Neural cell (in vitro differentiated cells): ENCODE measurements around the gene CNTNAP2. TPM values are rescaled to one million over a fixed set of nuclear protein-coding genes. Genes with fewer than 3 reads are reported as not detected.

Experiments used
- H2AFZ ChIP-seq: fragments of 200-600, 300-800 bp; sonication (generic), shearing (Covaris generic); 2 replicates; pipeline ENCODE4 v1.6.0; 2014; ENCODE audit warnings: low read depth, mild to moderate bottlenecking, antibody characterized with exemption, low read length, moderate library complexity
- H3F3A ChIP-seq: fragments of 200-600 bp; shearing (Covaris generic); 2 replicates; pipeline ENCODE4 v1.6.1; 2016; ENCODE audit warnings: mild to moderate bottlenecking, moderate library complexity, mixed read lengths, antibody characterized with exemption, low read length; ENCODE audit not compliant: insufficient read depth, poor library complexity, severe bottlenecking
- H3K27ac ChIP-seq: fragments of 200-600, 300-800 bp; sonication (generic), shearing (Covaris generic); 2 replicates; pipeline ENCODE4 v1.5.1; 2014; ENCODE audit warnings: mild to moderate bottlenecking, low read length, moderate library complexity
- H3K27me3 ChIP-seq: fragments of 300-800, 200-600 bp; sonication (generic), shearing (Covaris generic); 2 replicates; pipeline ENCODE4 v1.6.0; 2014; ENCODE audit warnings: mild to moderate bottlenecking, low read depth, low read length, moderate library complexity; ENCODE audit not compliant: insufficient read depth
- H3K36me3 ChIP-seq: fragments of 300-800, 200-600 bp; sonication (generic), shearing (Covaris generic); 2 replicates; pipeline ENCODE4 v1.5.1; 2014; ENCODE audit warnings: mild to moderate bottlenecking, antibody characterized with exemption, low read length, moderate library complexity; ENCODE audit not compliant: insufficient read depth
- H3K4me2 ChIP-seq: fragments of 300-800, 200-600 bp; sonication (generic), shearing (Covaris generic); 2 replicates; pipeline ENCODE4 v1.6.0; 2014; ENCODE audit warnings: mild to moderate bottlenecking, low read length
- H3K4me3 ChIP-seq: fragments of 300-800, 200-600 bp; sonication (generic), shearing (Covaris generic); 2 replicates; pipeline ENCODE4 v1.5.1; 2014; ENCODE audit warnings: mild to moderate bottlenecking, low read length, moderate library complexity
- H3K79me2 ChIP-seq: fragments of 200-600 bp; shearing (Covaris generic); replicated peaks from 2 replicates; pipeline ENCODE4 v1.6.0; 2014; ENCODE audit warnings: mild to moderate bottlenecking, low read length, moderate library complexity; ENCODE audit not compliant: insufficient read depth
- H3K9ac ChIP-seq: fragments of 300-800, 200-600 bp; sonication (generic), shearing (Covaris generic); 2 replicates; pipeline ENCODE4 v1.6.1; 2016; ENCODE audit warnings: mild to moderate bottlenecking, low read length, mixed read lengths
- H3K9me2 ChIP-seq: fragments of 200-600 bp; shearing (Covaris generic); 2 replicates; pipeline ENCODE4 v1.6.1; 2016; ENCODE audit warnings: mild to moderate bottlenecking, low read length, mixed read lengths; ENCODE audit not compliant: insufficient read depth
- H3K9me3 ChIP-seq: fragments of 200-600, 300-800 bp; sonication (generic), shearing (Covaris generic); 2 replicates; pipeline ENCODE4 v1.6.1; 2016; ENCODE audit warnings: mild to moderate bottlenecking, mixed run types, low read length, moderate library complexity, mixed read lengths
- H4K20me1 ChIP-seq: fragments of 200-600 bp; shearing (Covaris generic); 2 replicates; pipeline ENCODE4 v1.6.1; 2016; ENCODE audit warnings: mild to moderate bottlenecking, mixed run types; ENCODE audit not compliant: insufficient read depth
- EP300 ChIP-seq: fragments of 450-650 bp; conservative IDR thresholded peaks from 2 replicates; pipeline ENCODE4 v1.6.1; 2014; ENCODE audit warnings: antibody characterized with exemption, mild to moderate bottlenecking, moderate library complexity; ENCODE audit not compliant: poor library complexity, severe bottlenecking
- EZH2 ChIP-seq: fragments of 200-600, 300-800 bp; shearing (Covaris generic), sonication (generic); IDR thresholded peaks from 2 replicates; pipeline ENCODE4 v1.6.1; 2014; ENCODE audit warnings: antibody characterized with exemption, low read length, borderline replicate concordance, mild to moderate bottlenecking; ENCODE audit not compliant: insufficient read depth, poor library complexity, severe bottlenecking
- MXI1 ChIP-seq: fragments of 450-650 bp; conservative IDR thresholded peaks from 2 replicates; pipeline ENCODE4 v1.6.1; 2014; ENCODE audit warnings: antibody characterized with exemption, mild to moderate bottlenecking; ENCODE audit not compliant: poor library complexity, severe bottlenecking
- POLR2AphosphoS5 ChIP-seq: IDR thresholded peaks from 2 replicates; pipeline ENCODE4 v1.6.1; 2012
- RAD21 ChIP-seq: fragments of 450-650 bp; conservative IDR thresholded peaks from 2 replicates; pipeline ENCODE4 v1.6.1; 2014; ENCODE audit warnings: antibody characterized with exemption, mild to moderate bottlenecking, moderate library complexity
- REST ChIP-seq: IDR thresholded peaks from 2 replicates; pipeline ENCODE4 v1.6.1; 2012; ENCODE audit warnings: borderline replicate concordance
- SMC3 ChIP-seq: fragments of 450-650 bp; conservative IDR thresholded peaks from 2 replicates; pipeline ENCODE4 v1.6.1; 2014; ENCODE audit warnings: antibody characterized with exemption, mild to moderate bottlenecking, moderate library complexity; ENCODE audit not compliant: poor library complexity
- TAF1 ChIP-seq: IDR thresholded peaks from 2 replicates; pipeline ENCODE4 v1.6.1; 2012; ENCODE audit warnings: low read depth
- polyA plus RNA-seq: library from polyadenylated mRNA; depleted of rRNA; stranded (reverse); fragments of >200 nt; gene quantifications from 2 replicates; pipeline ENCODE4 v1.2.3, GENCODE V29; 2014
- TF ChIP-seq, protein P1 (sequence below): fragments of 450-650 bp; IDR thresholded peaks from 2 replicates; pipeline ENCODE4 v1.5.1; 2014; ENCODE audit warnings: antibody characterized with exemption, mild to moderate bottlenecking, moderate library complexity; ENCODE audit not compliant: poor library complexity, severe bottlenecking

CNTNAP2 gene
- polyA plus RNA-seq, 1 donor from 2014 or later, result 276 TPM

DNA sequence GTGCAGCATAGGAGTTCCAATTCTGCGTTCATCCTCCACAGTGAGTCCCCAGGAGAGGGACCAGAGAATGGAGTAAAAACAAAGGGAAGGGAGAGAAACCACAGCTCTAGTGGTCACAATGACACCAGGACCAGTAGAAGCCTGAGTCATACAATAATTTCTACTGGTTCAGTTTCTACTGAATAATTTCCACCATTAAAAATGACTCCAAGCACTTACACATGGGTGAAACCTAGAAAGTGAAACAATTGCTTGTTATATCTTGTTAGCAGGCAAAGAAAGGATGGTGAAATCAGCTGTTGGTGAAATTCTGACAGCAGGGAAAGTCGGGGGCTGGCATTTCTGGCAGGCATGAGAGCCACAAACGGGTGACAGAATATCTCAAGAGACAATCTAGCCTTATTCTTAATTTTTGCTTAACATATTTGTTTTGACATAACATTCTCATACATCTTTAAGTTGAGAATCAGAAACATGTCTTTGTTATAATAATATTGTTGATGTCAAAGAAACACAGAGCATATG, 1408.2 kb downstream of the CNTNAP2 start:
- no peak overlapping the region for H3K9ac ChIP-seq

DNA sequence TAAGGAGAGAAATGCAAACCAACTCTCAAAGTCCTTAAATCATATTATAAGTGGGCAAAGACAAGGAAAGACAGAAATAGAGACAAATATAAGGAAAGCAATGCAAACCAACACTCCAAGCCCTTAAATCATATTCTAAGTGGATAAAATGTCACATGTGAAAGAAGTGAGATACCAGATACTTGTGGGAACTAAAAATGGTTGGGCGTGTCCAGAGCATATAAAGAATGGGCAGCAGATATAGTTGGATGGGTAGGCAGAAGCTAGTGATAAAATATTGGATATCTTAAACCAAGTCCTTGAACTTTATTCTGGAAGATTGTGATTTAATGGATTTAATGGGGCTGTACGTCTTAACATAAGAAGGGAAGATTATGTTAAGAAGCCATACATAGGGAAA, 1408.7 kb downstream of the CNTNAP2 start:
- Histone ChIP-seq H3K27ac (no peak overlapping the region), H3K4me3 (no peak overlapping the region), H3F3A (no peaks in the 10 kb centered on the region)

More for the DNA sequence above, 1408.2 kb downstream of the CNTNAP2 start:
- Histone ChIP-seq H3K27me3 (no peaks in the 10 kb centered on the region), H3K36me3 (no peaks in the 10 kb centered on the region), H3F3A (no peaks in the 10 kb centered on the region), H3K4me3 (no peak overlapping the region), H3K79me2 (no peaks in the 10 kb centered on the region), H3K9me3 (no peaks in the 10 kb centered on the region), H3K4me2 (no peak overlapping the region), H3K9me2 (no peaks in the 10 kb centered on the region), H4K20me1 (no peaks in the 10 kb centered on the region), H3K27ac (no peak overlapping the region), H2AFZ (no peak overlapping the region)
- TF ChIP-seq EP300, result peak; percentile 17
- peak; percentile 36 for TF ChIP-seq POLR2AphosphoS5
- TF ChIP-seq, protein P1, sequence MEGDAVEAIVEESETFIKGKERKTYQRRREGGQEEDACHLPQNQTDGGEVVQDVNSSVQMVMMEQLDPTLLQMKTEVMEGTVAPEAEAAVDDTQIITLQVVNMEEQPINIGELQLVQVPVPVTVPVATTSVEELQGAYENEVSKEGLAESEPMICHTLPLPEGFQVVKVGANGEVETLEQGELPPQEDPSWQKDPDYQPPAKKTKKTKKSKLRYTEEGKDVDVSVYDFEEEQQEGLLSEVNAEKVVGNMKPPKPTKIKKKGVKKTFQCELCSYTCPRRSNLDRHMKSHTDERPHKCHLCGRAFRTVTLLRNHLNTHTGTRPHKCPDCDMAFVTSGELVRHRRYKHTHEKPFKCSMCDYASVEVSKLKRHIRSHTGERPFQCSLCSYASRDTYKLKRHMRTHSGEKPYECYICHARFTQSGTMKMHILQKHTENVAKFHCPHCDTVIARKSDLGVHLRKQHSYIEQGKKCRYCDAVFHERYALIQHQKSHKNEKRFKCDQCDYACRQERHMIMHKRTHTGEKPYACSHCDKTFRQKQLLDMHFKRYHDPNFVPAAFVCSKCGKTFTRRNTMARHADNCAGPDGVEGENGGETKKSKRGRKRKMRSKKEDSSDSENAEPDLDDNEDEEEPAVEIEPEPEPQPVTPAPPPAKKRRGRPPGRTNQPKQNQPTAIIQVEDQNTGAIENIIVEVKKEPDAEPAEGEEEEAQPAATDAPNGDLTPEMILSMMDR, result no peak

More for the DNA sequence above, 1408.7 kb downstream of the CNTNAP2 start:
- H4K20me1 ChIP-seq, result no peaks in the 10 kb centered on the region
- no peaks in the 10 kb centered on the region for H3K9me2 ChIP-seq
- H2AFZ ChIP-seq, result no peak overlapping the region
- H3K27me3 ChIP-seq, result no peaks in the 10 kb centered on the region
- no peak for TF ChIP-seq EP300
- TF ChIP-seq REST, result no peak
- no peak for TF ChIP-seq TAF1
- TF ChIP-seq POLR2AphosphoS5, result no peak
- no peak for TF ChIP-seq EZH2
- TF ChIP-seq SMC3, result no peak
- no peak for TF ChIP-seq MXI1
- TF ChIP-seq RAD21, result no peak
- TF ChIP-seq, protein P1, result no peak
- no peak overlapping the region for H3K9ac ChIP-seq
- H3K79me2 ChIP-seq, result no peaks in the 10 kb centered on the region
- no peaks in the 10 kb centered on the region for H3K9me3 ChIP-seq
- no peak overlapping the region for H3K4me2 ChIP-seq
- no peaks in the 10 kb centered on the region for H3K36me3 ChIP-seq
